AG04449 (cell line): Measurements from ENCODE around the gene GPRIN3.

ENCODE experiments used
- CTCF ChIA-PET: fragments of 350-600 bp; formaldehyde crosslinking; extraction: SDS; loops from one replicate; lab custom pipeline; 2021; ENCODE audit warnings: antibody characterized with exemption; lab: Yijun Ruan, JAX
- POLR2A ChIA-PET: fragments of 400-600, 350-600 bp; formaldehyde crosslinking; extraction: SDS; loops from one replicate; lab custom pipeline; 2020; ENCODE audit warnings: antibody characterized with exemption, inconsistent platforms; lab: Yijun Ruan, JAX
- DNase-seq: peaks from one replicate; pipeline ENCODE4 v3.0.0-alpha.2; 2010; ENCODE audit warnings: low read depth, low spot score
- H3K4me3 ChIP-seq: 2 replicates; pipeline ENCODE4 v1.5.1; 2011; ENCODE audit warnings: low read depth, mild to moderate bottlenecking, control low read depth, low read length
- TF ChIP-seq, protein P1 (sequence below): IDR thresholded peaks from one replicate; pipeline ENCODE4 v1.5.1; 2011; ENCODE audit warnings: mild to moderate bottlenecking, moderate library complexity, low read length, control low read depth, inconsistent platforms; ENCODE audit not compliant: insufficient read depth; ENCODE audit errors: missing control alignments

The GPRIN3 gene

DNA sequence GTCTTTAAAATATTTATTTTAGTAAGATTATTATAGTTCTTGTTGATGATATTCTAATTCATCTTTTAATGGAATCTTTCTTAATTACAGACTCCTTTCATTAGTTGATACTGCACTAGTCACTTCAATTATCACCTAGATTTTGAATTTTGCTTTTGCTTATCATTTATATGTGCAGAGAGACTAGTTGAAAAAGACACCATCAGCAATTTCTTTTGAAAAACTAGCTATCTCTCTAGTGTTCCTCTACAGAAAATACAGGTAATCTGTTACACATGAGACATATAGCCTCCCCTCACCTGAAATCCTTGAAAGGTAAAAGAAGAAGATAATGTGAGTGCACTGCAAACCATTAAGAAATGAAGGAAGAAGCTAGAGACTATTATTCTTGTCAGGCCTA, 31.3 kb downstream of the GPRIN3 start:
- H3K4me3 ChIP-seq: no peak overlapping the region
- ChIA-PET CTCF (no interaction called here), POLR2A (no interaction called here)
- no peak for DNase-seq
- TF ChIP-seq, protein P1, sequence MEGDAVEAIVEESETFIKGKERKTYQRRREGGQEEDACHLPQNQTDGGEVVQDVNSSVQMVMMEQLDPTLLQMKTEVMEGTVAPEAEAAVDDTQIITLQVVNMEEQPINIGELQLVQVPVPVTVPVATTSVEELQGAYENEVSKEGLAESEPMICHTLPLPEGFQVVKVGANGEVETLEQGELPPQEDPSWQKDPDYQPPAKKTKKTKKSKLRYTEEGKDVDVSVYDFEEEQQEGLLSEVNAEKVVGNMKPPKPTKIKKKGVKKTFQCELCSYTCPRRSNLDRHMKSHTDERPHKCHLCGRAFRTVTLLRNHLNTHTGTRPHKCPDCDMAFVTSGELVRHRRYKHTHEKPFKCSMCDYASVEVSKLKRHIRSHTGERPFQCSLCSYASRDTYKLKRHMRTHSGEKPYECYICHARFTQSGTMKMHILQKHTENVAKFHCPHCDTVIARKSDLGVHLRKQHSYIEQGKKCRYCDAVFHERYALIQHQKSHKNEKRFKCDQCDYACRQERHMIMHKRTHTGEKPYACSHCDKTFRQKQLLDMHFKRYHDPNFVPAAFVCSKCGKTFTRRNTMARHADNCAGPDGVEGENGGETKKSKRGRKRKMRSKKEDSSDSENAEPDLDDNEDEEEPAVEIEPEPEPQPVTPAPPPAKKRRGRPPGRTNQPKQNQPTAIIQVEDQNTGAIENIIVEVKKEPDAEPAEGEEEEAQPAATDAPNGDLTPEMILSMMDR: no peak

DNA sequence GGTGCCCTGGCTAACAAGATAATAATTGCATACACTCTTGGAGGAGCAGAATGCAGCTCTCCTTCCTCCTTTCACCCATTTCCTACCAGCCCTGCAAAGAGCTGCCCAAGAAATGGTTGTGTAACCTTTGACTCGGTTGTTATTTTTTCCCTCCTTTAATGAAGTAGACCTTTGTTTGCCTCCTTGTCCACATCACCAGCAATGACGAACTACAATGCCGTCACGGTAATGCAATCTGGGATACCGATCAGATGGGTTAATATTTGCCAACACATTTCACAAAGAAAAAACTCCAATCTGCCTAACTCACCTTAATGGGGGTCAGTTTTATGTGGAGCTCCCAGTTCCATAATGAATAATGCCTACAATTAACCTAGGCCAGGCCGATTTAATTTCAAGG, 32.0 kb downstream of the GPRIN3 start:
- H3K4me3 ChIP-seq: no peak overlapping the region
- DNase-seq: no peak
- ChIA-PET CTCF (no interaction called here), POLR2A (no interaction called here)
- TF ChIP-seq, protein P1: no peak

DNA sequence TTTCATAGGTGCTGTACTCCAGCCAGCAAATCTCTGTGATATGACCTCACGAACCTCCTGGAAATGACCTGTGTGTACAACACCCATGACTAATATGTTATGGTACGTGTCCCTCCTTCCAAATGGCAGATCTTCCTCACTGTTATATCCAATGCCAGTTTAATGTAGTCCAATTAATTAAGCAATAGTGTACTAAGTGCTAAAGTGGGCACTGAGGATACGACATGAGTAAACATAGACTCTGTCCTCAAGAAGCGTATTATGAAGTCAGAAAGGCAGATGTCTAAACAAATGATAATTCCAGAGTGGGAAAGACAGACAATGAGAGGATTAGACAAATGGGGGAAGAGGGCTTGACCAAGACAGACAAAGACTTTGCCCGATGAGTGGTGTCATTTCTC, 33.9 kb downstream of the GPRIN3 start:
- TF ChIP-seq, protein P1: no peak
- CTCF ChIA-PET: no interaction called here
- H3K4me3 ChIP-seq: no peak overlapping the region
- POLR2A ChIA-PET: no interaction called here
- DNase-seq: no peak

DNA sequence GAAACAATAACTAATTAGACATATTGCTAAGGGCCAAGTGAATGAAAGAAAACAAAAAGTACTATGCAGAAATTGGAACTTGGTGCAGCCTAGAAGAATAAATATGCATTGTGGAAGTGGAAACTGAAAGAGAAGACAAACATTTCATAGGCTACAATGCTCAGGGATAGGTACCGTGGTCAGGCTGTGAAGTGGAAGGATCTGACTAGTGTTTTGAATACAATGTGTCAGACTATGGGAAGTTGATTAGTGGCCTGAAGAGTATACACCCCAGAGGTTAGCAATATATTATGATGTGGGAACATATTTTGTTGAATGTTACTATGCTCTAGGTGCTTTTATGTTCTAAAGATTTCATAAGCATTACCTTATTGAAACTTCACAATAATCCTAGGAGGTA, 36.8 kb downstream of the GPRIN3 start:
- ChIA-PET CTCF (no interaction called here), POLR2A (no interaction called here)
- TF ChIP-seq, protein P1: no peak
- H3K4me3 ChIP-seq: no peak overlapping the region
- no peak for DNase-seq

DNA sequence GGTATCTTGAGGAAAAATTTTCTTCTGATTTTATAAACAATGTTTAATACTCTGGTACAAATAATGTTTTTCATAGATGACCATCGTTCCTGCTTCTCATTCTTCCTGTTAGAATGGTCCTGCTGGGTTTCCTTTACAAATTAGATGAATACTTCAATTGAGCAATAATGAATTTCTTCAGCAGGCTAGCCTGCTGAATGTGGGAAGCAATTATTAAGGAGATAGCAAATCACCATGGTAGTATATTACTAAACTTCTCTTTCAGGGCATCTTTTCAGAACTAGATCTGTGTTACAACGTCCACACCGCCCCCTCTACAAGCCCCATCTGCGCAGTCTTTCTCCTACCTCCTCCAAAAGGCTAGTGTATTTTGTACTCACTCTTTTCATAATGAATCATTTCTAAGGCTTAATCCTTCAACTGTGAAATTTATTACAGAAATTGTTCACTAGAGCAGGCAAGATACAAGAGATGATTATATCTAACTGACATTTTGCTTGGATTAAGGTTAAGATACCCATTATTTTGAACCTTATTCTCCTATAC, 38.4 kb downstream of the GPRIN3 start:
- H3K4me3 ChIP-seq: no peak overlapping the region
- TF ChIP-seq, protein P1: no peak
- POLR2A ChIA-PET: no interaction called here
- no peak for DNase-seq
- CTCF ChIA-PET: no interaction called here

DNA sequence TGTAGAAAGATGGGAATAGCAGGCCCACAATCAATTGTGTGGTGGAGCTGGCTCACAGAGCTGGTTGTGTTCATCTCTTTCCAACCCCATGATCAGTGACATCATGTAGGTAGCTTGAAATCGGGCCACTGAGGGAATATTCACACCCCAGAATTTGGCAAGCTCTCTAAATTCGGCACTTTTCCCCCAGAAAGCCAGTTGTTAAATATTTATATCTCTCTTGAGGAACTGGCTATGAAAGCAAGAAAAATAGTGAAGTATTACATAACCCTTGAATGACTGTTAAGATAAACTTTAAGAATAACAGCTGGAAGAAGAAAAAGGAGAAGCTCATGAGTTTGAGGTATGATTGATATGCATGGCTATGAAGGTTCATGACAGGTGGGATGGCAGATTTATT, 38.9 kb downstream of the GPRIN3 start:
- no peak overlapping the region for H3K4me3 ChIP-seq
- ChIA-PET CTCF (no interaction called here), POLR2A (no interaction called here)
- no peak for DNase-seq
- TF ChIP-seq, protein P1: no peak
